HepG2 (cell line): ENCODE data around the gene DENND4B. TPM values are rescaled to one million over a fixed set of nuclear protein-coding genes. Genes with fewer than 3 reads are reported as not detected.

ENCODE experiments used
- ARNT2 ChIP-seq: sonication (generic); formaldehyde crosslinking; IDR thresholded peaks from 2 replicates; pipeline ENCODE4 v1.8.0; 2022; ENCODE audit warnings: mild to moderate bottlenecking, low read depth, missing genetic modification reagents, moderate library complexity
- FOSL2 ChIP-seq: sonication (generic); formaldehyde crosslinking; IDR thresholded peaks from 2 replicates; pipeline ENCODE4 v1.4.0; 2020; ENCODE audit warnings: missing genetic modification reagents
- FOXK1 ChIP-seq: sonication (generic); formaldehyde crosslinking; IDR thresholded peaks from 2 replicates; pipeline ENCODE4 v1.4.0; 2020; ENCODE audit warnings: low read depth, missing genetic modification reagents, borderline replicate concordance
- HMGA1 ChIP-seq: sonication (generic); formaldehyde crosslinking; conservative IDR thresholded peaks from 2 replicates; pipeline ENCODE4 v1.4.0; 2020; ENCODE audit warnings: missing genetic modification reagents
- KAT2B ChIP-seq: fragments of 150-350 bp; IDR thresholded peaks from 2 replicates; pipeline ENCODE4 v1.6.1; 2014; ENCODE audit warnings: low read depth, low read length, borderline replicate concordance
- KDM3A ChIP-seq: IDR thresholded peaks from 2 replicates; pipeline ENCODE4 v1.6.1; 2018; ENCODE audit warnings: low read depth, missing compliant biosample characterization
- POGZ ChIP-seq: sonication (generic); formaldehyde crosslinking; IDR thresholded peaks from 2 replicates; pipeline ENCODE4 v1.4.0; 2020; ENCODE audit warnings: mild to moderate bottlenecking, missing genetic modification reagents
- ZNF260 ChIP-seq: sonication (generic); formaldehyde crosslinking; IDR thresholded peaks from 2 replicates; pipeline ENCODE4 v1.4.0; 2020; ENCODE audit warnings: missing genetic modification reagents, low read depth, mild to moderate bottlenecking, borderline replicate concordance
- polyA plus RNA-seq, 8 experiments: library from polyadenylated mRNA; depleted of rRNA in 3 of 8; stranded (reverse) in 7 of 8; unstranded in 1 of 8; fragments of >200 nt; fragmentation: Illumina TruSeq in 4 of 8; extraction: Trizol in 4 of 8; gene quantifications; 2 replicates each; pipeline versions ENCODE4 v1.2.1 to v1.2.3, GENCODE V29; 2011 to 2016; ENCODE audit warnings: low read depth in 4 of 8, missing spikeins in 1 of 8, mixed read lengths in 1 of 8; ENCODE audit not compliant: insufficient read depth in 1 of 8
- total RNA-seq, 5 experiments: library from RNA; depleted of rRNA; stranded (reverse); fragments of >200 nt; fragmentation: Illumina TruSeq; extraction: Trizol; gene quantifications; 2 replicates each; pipeline ENCODE4 v1.2.3, GENCODE V29; 2016; ENCODE audit warnings: low read depth in 1 of 5
- TF ChIP-seq, protein P1 (sequence below): IDR thresholded peaks from 2 replicates; pipeline ENCODE4 v1.6.1; 2018; ENCODE audit warnings: missing genetic modification reagents
- TF ChIP-seq, protein P2 (sequence below): sonication (generic); formaldehyde crosslinking; IDR thresholded peaks from 2 replicates; pipeline ENCODE4 v1.4.0; 2020; ENCODE audit warnings: mild to moderate bottlenecking, missing genetic modification reagents
- TF ChIP-seq, protein P3 (sequence below): IDR thresholded peaks from 2 replicates; pipeline ENCODE4 v1.6.1; 2016; ENCODE audit warnings: mild to moderate bottlenecking
- TF ChIP-seq, protein P4 (sequence below): sonication (generic); formaldehyde crosslinking; IDR thresholded peaks from 2 replicates; pipeline ENCODE4 v1.4.0; 2020; ENCODE audit warnings: missing genetic modification reagents

DENND4B gene
- total and polyA plus RNA-seq, 2 of the 13 experiments (the other 11 are each of a cell fraction or from before 2014, with no cell fraction given): 15.1 to 20.3 TPM

DNA sequence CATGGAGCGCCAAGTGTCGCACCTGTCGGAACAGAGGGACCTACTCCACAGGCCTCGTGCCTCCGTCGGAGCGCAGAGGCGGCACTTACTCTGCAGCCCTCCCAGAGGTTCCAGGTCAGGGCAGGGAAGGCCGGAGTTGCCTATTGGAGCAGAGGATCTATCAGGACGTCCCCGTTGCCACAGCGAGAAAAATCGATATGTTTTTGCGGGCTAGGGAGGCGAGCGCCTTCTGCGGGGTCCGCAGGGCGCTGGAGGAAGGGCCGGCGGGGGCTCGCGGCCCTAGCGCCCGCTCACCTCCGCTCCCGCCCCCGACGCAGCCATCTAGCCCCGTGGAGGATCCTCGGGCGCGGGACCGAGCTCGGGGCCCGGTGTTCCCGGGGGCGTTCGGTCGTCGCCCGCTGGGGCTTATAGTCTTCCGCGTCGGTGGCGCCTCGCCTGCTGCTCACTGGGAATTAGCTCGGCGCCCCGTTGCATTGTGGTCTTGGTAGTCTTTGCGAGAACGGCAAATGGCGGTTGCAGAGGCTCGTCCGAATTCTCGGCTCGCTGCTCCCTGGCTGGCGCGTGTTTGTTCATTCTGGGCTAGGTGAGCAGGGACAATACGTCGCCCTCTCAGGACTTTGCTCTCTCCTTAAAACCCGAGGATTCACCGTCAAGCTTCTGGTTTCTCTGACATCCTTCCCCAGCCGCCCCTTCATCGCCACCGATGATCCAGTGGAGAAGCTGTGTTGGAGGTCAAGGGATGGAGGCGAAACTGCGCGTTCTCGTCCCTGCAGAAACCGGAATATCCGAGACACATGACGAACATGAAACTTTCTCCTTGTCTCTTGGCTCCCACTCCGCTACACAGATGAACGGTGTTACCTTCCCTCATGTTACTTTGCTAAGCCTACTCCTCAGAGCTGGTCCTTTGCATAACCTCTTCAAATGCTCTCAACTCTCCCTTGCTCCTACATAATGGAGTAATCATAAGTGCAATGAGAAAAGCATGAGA, 31.0 kb upstream of the DENND4B start, which contains the start of gene JTB (continued):
- TF ChIP-seq KDM3A (CRISPR knock-in tag) (peak; percentile 86; the same call in 1 of the 2 replicates), KAT2B (peak; percentile 72; the same call in 1 of the 2 replicates), FOSL2 (peak; percentile 32; the same call in 1 of the 2 replicates), HMGA1 (0 out of 2 replicates have a peak, but pooled peaks have one; percentile 91), ARNT2 (CRISPR knock-in tag) (peak; percentile 65; the same call in 1 of the 2 replicates), ZNF260 (CRISPR knock-in tag) (no peak; the same call in 1 of the 2 replicates), POGZ (CRISPR knock-in tag) (peak; percentile 36), FOXK1 (CRISPR knock-in tag) (peak; percentile 84; the same call in 1 of the 2 replicates)
- TF ChIP-seq, protein P1, sequence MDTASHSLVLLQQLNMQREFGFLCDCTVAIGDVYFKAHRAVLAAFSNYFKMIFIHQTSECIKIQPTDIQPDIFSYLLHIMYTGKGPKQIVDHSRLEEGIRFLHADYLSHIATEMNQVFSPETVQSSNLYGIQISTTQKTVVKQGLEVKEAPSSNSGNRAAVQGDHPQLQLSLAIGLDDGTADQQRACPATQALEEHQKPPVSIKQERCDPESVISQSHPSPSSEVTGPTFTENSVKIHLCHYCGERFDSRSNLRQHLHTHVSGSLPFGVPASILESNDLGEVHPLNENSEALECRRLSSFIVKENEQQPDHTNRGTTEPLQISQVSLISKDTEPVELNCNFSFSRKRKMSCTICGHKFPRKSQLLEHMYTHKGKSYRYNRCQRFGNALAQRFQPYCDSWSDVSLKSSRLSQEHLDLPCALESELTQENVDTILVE (CRISPR knock-in tag): peak; percentile 92
- TF ChIP-seq, protein P2, sequence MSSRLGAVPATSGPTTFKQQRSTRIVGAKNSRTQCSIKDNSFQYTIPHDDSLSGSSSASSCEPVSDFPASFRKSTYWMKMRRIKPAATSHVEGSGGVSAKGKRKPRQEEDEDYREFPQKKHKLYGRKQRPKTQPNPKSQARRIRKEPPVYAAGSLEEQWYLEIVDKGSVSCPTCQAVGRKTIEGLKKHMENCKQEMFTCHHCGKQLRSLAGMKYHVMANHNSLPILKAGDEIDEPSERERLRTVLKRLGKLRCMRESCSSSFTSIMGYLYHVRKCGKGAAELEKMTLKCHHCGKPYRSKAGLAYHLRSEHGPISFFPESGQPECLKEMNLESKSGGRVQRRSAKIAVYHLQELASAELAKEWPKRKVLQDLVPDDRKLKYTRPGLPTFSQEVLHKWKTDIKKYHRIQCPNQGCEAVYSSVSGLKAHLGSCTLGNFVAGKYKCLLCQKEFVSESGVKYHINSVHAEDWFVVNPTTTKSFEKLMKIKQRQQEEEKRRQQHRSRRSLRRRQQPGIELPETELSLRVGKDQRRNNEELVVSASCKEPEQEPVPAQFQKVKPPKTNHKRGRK: no peak
- TF ChIP-seq, protein P3, sequence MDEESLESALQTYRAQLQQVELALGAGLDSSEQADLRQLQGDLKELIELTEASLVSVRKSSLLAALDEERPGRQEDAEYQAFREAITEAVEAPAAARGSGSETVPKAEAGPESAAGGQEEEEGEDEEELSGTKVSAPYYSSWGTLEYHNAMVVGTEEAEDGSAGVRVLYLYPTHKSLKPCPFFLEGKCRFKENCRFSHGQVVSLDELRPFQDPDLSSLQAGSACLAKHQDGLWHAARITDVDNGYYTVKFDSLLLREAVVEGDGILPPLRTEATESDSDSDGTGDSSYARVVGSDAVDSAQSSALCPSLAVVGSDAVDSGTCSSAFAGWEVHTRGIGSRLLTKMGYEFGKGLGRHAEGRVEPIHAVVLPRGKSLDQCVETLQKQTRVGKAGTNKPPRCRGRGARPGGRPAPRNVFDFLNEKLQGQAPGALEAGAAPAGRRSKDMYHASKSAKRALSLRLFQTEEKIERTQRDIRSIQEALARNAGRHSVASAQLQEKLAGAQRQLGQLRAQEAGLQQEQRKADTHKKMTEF (CRISPR knock-in tag): peak; percentile 92
- TF ChIP-seq, protein P4, sequence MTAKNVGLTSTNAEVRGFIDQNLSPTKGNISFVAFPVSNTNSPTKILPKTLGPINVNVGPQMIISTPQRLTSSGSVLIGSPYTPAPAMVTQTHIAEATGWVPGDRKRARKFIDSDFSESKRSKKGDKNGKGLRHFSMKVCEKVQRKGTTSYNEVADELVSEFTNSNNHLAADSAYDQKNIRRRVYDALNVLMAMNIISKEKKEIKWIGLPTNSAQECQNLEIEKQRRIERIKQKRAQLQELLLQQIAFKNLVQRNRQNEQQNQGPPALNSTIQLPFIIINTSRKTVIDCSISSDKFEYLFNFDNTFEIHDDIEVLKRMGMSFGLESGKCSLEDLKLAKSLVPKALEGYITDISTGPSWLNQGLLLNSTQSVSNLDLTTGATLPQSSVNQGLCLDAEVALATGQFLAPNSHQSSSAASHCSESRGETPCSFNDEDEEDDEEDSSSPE (CRISPR knock-in tag): peak; percentile 80; the same call in 1 of the 2 replicates
